HG03457 (cell line): ENCODE data around the gene ZNF337.
A peak's percentile ranks its signal among the peaks of the same experiment; 100 is the strongest.
"Not testable (repeated sequence)": the region's sequence is repeated elsewhere in the genome, so short reads cannot be mapped to it uniquely, and the experiment has no call there.

Experiments used
- ATAC-seq: cut with Tn5 transposase; IDR thresholded peaks from one replicate; pipeline ENCODE4 v1.9.1; 2021; ENCODE audit warnings: moderate number of reproducible peaks; ENCODE audit not compliant: unreplicated experiment

Gene ZNF337

DNA sequence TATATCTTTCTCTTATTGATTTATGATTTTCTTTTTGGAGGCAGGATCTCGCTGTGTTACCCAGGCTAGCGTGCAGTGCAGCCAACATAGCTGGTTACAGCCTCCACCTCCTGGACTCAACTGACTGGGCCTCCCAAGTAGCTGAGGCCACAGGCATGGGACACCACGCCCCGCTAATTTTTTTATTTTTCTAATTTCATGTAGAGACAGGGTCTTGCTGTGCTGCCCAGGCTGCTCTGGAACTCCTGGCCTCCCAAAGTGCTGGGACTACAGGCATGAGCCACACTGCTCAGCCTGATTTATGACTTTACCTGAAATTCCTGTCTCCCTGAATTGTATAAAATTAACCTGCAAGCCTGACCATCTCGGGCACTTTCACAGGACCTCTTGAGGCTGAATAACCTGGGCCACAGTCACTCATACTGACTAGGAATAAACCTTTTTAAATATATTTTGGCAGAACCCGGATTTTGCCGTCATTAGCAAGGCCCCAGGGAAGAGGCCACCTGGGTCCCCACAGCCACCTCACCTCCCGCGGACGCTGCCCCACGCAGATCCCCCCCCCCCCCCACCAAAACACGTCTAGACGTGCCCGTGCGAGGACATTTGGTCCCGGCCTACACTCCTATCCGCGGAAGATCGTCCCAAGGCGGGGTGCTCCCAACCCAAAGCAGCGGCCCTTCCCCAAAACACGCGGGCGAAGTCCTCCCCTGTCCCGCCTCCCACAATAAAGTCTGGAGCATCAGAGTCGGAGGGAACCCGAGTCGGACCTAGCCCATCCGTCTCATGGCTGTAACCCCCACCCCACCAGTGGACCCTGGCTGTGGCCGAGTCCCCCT, 902 bp downstream of the ZNF337 start:
- no peak for ATAC-seq

DNA sequence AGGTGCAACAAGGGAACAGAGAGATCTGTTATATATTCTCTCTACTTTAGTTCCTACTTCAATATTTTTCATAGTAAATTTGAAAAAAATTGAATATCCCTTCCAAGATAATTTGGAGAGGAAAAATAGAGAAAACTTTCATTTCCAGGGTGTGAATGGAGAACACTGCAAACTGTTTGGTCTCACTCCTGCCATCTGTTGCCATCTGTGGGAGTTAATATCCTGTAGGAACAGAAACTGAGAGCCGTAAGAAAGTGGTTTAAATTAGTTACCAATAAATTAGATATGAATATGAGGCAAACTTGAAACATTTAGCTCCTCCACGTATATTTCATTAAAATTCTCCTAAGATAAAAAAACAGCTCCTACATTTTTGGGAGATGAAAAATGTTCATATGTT, 4.2 kb downstream of the ZNF337 start:
- no peak for ATAC-seq

DNA sequence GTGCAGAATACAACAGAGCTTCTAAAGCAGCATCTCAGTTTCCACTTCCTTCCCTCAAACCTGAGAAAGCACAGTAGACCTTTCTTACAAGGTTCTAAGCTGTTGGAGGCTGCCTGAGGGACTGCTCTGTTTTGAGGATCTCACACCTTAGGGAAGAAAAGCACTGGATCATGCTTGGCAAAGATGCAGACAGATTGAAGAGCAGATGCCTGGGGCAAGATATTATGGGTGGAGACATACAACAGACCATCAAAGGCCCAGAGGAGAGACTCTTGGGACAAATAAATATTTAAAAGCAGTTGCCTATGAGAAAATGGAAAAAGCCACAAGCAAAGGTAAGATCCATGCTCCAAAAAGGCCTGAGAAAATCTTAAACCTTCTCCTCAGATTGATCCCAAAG, 6.2 kb downstream of the ZNF337 start:
- ATAC-seq = no peak

DNA sequence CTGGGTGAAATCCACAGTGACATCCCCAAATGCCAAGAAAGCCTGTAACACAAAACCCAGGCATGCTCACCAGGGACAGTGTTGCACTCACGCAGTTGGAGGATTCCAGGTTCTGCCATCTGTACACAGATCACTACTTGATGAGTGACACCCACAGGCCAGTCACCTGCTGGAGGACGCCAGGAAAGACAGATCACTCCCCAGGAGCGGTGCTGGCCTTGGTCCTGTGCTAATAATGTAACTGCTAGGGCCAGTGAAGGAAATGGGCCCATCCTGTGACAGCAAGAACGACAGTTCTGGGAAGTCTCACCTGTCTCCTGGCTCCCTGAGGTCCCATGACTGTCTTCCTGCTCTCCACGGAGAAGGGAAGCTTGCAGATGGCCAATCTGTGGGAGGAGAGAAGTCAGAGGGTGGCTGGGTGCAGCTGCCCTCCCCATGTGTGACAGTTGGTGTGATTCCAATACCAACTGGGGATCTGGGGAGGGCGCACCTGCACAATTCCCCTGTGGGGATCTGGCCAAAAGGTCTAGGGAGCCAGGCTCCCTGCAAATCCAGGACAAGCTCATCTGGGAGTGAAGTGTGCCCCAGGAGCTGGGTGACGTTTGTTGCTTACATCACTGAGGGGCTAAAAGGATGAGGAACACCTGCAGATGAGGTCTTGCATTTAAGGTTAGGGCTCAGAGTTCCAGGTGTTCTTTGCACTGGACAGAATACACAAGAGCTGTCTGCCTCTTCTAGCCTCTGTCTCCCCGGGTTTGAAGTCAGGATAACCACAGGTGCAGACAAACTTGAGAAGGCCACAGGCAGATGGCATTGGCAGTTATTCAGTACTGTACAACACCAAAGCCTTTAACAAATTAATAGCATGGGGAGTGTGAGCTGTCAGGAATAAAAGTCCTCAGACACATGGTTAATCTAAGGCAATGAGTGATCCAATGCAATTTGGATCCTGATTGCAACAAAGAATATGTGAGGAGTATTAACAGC, 10.3 kb downstream of the ZNF337 start:
- ATAC-seq = peak; percentile 14

DNA sequence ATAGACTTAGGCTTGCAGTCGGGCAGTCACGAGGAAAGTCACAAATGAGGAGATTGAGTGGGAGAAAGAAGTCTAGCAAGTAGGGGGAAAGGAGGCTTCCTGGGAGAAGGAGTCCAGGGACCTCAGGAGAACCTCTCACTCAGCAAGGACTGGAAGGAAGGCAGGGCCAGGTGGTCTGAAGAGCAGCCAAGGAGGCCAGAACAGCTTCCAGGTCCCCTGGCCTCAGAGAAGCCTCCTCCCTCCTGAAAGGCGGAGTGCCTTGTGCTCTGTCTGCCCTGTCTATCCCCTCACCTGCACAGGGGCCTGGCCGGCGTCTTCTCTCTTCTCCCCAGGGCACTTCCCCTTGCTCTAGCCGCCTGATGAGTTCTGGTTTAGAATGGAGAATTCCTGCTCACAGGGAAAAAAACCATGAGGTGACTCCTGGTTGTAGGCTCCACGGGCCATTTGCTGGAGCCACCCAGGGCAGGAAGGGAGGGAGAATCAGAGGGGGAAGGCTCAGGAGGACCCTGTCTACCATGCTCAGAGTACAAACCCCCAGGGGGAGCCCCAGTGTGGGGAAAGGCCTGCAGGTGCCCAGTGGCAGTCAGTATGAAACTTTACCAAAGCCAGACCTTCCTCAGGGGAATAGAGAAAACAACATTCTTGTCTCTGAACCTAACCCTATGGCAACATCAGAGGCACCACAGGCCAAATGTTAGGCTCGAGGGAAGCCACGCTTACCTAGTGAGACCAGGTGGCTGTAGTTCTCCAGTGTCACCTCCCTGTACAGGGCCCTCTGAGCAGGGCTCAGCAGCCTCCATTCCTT, 11.2 kb downstream of the ZNF337 start:
- ATAC-seq = peak; percentile 90

DNA sequence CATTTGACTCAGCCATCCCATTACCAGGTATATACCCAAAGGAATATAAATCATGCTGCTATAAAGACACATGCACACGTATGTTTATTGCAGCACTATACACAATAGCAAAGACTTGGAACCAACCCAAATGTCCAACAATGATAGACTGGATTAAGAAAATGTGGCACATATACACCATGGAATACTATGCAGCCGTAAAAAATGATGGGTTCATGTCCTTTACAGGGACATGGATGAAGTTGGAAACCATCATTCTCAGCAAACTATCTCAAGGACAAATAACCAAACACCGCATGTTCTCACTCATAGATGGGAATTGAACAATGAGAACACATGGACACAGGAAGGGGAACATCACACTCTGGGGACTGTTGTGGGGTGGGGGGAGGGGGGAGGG, 12.8 kb downstream of the ZNF337 start:
- not testable (repeated sequence) for ATAC-seq

DNA sequence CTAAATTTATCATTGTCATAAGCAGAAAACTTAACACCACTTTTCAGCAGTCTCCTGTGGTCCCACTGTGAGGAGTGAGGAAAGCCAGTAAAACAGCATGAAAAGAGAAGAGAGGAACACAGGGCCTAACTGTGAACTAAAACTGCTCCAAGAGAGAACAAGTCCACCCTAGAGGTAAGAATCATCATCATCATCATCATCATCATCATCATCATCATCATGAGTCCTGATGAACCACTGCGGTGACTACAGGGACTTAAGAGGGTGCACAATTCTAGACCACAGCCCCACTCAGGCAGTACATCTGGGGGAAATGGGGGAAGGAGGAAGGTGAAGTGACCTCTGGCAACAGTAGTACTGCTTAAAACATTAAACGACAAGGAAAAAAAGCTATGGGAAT, 13.6 kb downstream of the ZNF337 start:
- no peak for ATAC-seq

DNA sequence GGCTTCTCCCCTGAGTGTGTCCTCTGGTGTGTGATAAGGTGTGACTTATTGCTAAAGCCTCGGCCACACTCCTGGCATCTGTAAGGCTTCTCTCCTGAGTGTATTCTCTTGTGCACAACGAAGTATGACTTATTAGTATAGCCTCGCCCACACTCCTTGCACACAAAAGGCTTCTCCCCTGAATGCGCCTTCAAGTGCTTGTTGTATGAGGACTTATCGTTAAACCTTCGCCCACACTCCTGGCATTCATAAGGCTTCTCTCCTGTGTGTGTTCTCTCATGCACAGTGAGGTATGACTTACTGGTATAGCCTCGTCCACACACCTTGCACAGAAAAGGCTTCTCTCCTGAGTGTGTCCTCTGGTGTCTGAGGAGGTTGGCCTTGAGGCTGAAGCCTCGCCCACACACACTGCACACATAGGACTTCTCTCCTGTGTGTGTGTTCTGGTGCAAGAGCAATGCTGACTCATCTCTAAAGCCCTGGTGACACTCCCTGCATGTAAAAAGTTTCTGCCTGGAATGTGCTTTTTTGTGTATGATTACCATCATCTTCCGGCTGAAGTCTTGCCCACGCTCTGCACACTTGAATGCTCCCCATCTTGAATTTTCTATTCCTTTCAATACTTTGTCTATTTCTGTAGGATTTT, 20.4 kb downstream of the ZNF337 start:
- ATAC-seq = no peak

DNA sequence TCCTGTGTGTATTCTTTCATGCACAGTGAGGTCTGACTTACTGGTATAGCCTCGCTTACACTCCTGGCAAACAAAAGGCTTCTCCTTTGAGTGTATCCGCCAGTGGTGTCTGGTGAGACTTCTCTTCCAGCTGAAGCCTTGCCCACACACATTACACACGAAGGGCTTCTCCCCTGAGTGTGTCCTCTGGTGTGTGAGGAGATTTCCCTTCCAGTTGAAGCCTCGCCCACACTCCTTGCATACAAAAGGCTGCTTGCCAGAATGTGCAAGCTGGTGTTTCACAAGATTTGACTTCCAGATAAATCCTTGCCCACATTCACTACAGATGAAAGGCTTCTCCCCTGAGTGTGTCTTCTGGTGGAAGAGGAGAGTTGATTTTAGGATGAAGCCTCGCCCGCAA, 21.5 kb downstream of the ZNF337 start:
- ATAC-seq = no peak

DNA sequence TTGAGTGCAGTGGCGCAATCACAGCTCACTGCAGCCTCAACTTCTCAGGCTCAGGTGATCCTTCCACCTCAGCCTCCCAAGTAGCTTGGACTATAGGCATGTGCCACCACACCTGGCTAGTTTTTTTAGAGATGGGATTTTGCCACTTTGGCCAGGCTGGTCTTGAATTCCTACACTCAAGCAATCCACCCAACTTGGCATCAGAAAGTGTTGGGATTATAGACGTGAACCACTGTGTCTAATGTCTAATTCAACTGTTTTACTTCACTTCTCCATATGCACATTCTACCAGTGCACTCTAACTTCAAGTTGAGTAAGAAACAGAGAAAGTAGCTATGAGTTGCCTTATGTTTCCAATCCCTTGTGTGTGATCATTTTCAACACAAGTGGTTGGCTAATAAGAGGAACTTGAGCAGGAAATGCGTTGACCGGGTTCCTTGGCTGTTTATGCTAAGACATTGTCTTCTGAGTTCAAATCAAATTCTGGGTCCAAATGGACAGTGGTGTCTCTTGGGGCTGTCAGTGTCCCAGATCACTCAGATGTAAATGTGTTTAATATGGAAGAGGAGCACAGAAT, 23.9 kb downstream of the ZNF337 start:
- no peak for ATAC-seq

DNA sequence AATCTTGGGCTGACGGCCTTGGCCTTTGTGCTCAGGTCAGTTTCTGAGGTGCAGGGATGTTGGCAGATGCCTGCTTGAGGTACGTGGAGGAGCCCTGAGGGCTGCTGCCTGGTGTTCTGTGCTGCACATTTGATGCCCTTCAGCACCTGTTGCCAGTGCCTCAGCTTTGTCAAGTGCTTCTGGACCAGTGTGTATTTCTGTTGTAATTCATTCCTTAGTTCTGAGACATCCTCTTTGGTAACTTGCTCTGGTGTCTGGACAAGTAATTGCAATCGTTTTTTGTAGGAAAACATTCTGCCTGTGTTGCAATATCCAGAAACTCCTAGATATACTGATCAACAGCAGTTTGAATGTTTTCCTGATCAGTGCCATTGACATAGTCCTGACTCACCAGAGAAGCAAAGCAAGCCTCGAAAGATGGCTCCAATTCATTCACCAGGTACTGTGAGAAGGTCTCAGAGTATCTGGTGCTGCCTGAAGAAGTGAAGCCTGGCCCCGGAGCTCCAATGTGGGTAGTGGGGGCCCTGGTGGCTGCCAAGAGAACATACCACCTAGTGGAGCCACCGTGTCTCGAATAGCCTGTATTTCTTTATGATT, 26.7 kb downstream of the ZNF337 start:
- ATAC-seq = no peak

DNA sequence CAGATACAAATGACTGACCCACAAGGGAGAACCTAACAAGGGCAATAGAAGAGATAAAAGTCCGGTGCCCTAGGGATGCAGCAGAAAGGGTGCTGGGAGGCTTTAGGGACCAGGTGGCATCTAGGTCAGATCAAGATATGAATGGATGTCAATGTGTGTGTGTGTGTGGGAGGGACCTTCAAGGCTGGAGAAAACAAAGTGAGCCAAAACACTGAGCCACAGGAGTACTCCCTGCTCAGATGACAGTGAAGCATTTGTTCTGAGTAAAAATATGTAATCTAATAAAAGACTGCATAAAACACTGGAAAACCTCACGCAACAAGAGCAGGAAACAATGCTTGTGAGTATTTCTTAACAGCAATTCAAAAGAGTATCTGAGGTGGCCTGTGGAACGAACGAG, 28.2 kb downstream of the ZNF337 start:
- no peak for ATAC-seq

DNA sequence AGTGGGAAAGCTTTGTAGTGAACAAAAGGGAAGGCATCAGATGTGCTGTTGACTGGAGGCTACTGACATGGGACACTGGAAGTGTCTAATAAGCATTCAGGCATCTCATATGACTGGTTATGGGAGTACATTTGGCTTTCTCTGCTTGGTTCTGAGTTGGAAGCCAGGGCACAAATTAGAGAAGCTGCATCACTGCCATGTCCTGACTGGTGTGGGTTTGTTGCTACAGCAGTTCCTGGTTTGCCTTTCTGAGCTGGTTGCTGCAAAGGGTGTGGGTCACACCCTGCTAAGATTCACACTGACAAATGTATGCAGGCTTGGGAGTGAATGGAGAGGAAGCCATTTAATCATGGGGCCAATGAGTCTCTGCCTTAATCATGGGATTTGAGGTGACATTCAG, 36.7 kb downstream of the ZNF337 start:
- ATAC-seq = no peak

DNA sequence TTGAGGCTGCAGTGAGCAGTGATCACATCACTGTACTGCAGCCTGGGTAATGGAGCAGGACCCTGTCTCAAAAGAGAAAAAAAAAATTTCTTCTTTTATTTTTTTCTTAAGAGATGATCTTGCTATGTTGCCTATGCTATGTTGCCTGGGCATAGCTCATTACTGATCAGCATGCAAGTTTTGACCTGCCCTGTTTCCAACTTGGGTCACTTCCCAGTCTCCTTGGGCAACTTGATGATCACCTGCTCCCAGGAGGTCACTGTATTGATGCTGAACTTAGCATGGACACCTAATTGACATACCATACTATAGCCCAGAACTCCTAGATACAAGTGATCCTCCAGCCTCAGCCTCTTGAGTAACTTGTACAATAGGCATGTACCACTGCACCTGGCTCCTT, 42.2 kb downstream of the ZNF337 start:
- ATAC-seq = no peak

DNA sequence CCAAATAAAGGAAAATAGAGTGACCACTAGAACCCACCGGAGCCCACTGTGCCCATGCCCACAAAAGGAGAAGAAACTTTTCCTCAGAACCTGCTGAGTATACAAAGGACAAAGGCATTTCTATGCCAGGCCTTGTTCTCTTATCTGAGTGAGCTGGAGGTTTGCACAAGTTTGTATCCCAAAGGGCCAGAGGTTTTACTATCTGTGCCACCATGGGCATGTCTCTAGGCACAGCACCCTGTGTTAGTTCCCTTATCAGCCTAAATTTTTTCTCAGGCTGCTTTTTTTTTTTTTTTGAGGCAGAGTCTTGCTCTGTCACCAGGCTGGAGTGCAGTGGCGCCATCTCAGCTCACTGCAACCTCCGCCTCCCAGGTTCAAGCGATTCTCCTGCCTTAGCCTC, 43.8 kb downstream of the ZNF337 start:
- not testable (repeated sequence) for ATAC-seq

DNA sequence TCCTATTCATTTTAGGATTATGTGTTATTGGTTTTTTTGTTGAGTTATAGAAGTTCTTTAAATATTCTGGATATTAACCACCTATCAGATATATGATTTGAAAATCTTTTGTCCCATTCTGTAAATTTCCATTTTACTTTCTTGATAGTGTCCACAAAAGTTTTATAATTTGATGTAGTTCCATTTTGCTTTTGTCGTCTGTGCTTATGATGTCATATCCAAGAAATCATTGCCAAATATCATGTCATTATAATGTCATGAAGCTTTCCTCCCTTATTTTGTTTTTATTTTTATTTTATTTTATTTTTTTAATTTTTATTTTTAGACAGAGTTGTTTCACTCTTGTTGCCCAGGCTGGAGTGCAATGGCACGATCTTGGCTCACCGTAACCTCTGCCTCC, 51.8 kb downstream of the ZNF337 start:
- ATAC-seq = no peak

DNA sequence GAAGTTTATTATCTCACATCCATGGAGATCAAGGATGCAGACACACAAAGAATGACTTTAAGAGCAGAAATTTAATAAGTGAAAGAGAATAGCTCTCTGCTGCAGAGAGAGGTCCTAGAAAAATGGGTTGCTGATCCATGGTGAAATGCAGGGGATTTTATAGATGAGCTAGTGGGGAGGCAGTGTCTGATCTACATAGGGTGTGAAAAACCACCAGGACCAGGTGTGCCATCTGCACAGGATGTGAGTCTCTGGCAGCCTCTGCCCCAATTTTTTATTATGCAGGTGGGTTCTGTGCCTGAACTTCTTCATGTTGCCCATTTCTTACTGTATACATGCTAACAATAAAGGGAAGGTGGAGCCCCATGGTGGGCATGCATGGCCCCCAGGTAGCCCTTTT, 52.9 kb downstream of the ZNF337 start:
- ATAC-seq = no peak

DNA sequence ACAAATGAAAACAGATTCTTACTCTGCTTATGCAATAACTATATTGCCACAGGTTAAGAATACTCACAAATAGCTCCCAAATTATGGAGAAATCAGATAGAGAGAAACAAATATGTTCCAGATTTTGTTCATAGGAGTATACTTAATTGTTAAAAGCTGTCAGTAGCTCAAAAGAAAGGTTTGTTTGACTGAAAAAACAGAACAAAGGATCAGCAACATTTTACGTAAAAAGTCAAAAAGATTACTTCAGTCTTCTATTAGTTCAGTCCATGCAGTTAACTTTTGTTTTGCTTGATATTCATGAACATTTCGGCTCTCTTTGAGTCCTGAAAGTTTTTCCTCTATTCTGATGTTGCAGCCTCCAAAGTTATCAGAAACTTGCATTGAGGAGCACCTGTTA, 59.4 kb downstream of the ZNF337 start:
- no peak for ATAC-seq

DNA sequence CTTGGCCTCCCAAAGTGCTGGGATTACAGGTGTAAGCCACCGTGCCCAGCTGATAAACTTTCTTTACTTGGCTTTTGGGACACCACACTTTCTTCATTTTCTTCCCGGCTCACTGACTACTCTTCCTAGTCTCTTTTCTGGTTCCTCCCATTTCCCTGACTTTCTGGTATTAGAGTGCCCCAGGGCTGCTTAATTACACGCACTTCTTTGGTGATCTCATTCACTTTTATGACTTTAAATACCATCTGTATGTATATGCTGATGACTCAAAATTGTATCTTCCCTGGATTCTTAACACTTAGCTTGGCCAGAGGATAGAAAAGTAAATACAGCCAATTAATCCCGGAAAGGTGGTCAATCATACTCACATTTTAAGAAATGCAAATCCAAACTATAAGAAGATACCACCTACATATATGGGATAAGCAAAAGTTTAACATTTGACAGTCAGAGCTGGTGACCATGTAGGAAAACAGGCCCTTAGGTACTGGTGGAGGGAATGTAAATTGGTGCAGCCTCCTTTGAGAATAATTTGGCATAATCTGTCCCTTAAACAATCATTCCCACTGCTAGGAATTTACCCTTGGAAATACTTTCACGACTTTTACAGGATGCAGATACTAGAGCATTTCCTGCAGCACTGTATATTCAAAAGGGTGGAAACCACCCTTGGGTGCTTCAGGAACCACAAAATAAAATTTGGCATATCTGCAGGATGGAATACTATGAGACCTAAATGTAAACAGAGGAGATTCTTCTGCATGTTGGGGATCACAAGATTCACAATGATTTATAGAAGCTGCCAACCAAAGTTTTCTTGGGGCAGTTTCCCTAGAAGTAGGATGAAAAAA, 63.5 kb downstream of the ZNF337 start:
- ATAC-seq = no peak
